ENCODE measurements around the gene GPHN. TPM values are rescaled to one million over a fixed set of nuclear protein-coding genes. Genes with fewer than 3 reads are reported as not detected.

GPHN gene
- total RNA-seq, 1 donor, result 8.3 TPM

DNA sequence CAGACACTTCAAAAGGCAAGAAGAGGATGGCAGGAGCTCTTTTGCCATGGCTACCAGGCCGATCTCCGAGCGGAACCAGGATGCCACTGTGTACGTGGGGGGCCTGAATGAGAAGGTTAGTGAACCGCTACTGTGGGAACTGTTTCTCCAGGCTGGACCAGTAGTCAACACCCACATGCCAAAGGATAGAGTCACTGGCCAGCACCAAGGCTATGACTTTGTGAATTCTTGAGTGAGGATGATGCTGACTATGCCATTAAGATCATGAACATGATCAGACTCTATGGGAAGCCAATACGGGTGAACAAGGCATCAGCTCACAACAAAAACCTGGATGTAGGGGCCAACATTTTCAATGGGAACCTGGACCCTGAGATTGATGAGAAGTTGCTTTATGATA, 691.1 kb downstream of the GPHN start:
- peak; percentile 19 for DNase-seq (ENCODE audit: insufficient read length, low spot score, missing footprints)
- TF ChIP-seq, protein P1, sequence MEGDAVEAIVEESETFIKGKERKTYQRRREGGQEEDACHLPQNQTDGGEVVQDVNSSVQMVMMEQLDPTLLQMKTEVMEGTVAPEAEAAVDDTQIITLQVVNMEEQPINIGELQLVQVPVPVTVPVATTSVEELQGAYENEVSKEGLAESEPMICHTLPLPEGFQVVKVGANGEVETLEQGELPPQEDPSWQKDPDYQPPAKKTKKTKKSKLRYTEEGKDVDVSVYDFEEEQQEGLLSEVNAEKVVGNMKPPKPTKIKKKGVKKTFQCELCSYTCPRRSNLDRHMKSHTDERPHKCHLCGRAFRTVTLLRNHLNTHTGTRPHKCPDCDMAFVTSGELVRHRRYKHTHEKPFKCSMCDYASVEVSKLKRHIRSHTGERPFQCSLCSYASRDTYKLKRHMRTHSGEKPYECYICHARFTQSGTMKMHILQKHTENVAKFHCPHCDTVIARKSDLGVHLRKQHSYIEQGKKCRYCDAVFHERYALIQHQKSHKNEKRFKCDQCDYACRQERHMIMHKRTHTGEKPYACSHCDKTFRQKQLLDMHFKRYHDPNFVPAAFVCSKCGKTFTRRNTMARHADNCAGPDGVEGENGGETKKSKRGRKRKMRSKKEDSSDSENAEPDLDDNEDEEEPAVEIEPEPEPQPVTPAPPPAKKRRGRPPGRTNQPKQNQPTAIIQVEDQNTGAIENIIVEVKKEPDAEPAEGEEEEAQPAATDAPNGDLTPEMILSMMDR (IDR thresholded peaks at IDR 0.05; ENCODE audit: extremely low read depth, low read depth, low read length), result no peak

DNA sequence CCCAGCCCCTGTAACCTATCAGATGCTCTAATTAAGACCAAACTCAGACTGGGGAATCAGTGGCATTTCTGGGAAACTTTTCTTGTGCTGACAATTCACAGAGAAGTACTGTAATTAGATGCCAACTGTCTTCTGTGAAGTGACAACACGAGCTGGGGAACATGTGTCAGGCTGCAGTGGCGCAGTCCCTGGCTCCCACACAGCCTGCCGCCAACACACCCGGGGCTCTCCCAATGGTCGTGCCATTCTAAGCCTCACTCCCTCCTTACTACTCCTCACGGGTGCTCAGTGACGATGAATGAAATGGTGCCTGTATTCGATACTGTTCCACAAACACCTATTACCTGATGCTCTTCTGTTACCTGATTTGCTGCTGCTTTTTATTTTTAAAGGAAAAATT, 699.9 kb downstream of the GPHN start:
- no peak overlapping the region for H3K4me3 ChIP-seq (ENCODE audit: insufficient read depth, low read length)
- TF ChIP-seq, protein P1 (IDR thresholded peaks at IDR 0.05; ENCODE audit: extremely low read depth, low read depth, low read length), result no peak
- no peaks in the 10 kb centered on the region for H3K9me3 ChIP-seq (ENCODE audit: low read depth, low read length)

More for the DNA sequence above, 691.1 kb downstream of the GPHN start:
- Histone ChIP-seq H3K4me1 (ENCODE audit: insufficient read depth, low read length) (no peaks in the 10 kb centered on the region), H3K9me3 (ENCODE audit: low read depth, low read length) (no peaks in the 10 kb centered on the region), H3K4me2 (ENCODE audit: insufficient read depth, low read length) (no peak overlapping the region), H4K20me1 (ENCODE audit: insufficient read depth, low read length) (no peaks in the 10 kb centered on the region), H3K36me3 (ENCODE audit: insufficient read depth, low read length) (no peaks in the 10 kb centered on the region), H2AFZ (ENCODE audit: low read length) (no peak overlapping the region), H3K4me3 (ENCODE audit: insufficient read depth, low read length) (no peak overlapping the region), H3K79me2 (ENCODE audit: insufficient read depth, low read length) (no peaks in the 10 kb centered on the region), H3K27me3 (ENCODE audit: insufficient read depth, low read length) (no peaks in the 10 kb centered on the region), H3K27ac (ENCODE audit: low read depth, low read length) (no peak overlapping the region)

DNA sequence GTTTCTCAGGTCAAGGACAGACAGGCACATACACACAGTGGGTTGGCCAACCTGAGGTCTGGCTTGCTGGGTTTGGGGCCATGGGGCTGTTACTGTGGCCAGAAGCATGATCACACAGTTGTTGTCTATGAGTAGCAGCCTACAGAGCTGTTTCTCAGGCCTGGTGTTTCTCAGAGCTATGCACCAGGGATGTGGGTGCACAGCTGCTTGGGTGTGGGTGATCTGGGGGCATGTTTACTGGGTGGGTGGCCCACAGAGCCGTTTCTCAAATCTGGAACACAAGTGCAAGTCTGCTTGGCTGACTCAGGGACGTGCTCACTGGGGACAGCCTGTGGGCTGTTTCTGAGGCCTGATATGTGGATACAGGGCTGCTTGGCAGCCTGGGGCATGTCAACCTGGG, 710.2 kb downstream of the GPHN start:
- Histone ChIP-seq H3K4me3 (ENCODE audit: insufficient read depth, low read length) (no peak overlapping the region), H3K36me3 (ENCODE audit: insufficient read depth, low read length) (no peaks in the 10 kb centered on the region), H2AFZ (ENCODE audit: low read length) (no peak overlapping the region), H4K20me1 (ENCODE audit: insufficient read depth, low read length) (no peaks in the 10 kb centered on the region), H3K4me2 (ENCODE audit: insufficient read depth, low read length) (no peak overlapping the region), H3K27ac (ENCODE audit: low read depth, low read length) (no peak overlapping the region), H3K27me3 (ENCODE audit: insufficient read depth, low read length) (no peaks in the 10 kb centered on the region), H3K9me3 (ENCODE audit: low read depth, low read length) (no peaks in the 10 kb centered on the region), H3K4me1 (ENCODE audit: insufficient read depth, low read length) (peaks cover 11% of the 10 kb centered on the region), H3K79me2 (ENCODE audit: insufficient read depth, low read length) (no peaks in the 10 kb centered on the region)
- TF ChIP-seq, protein P1 (IDR thresholded peaks at IDR 0.05; ENCODE audit: extremely low read depth, low read depth, low read length), result no peak
- DNase-seq (ENCODE audit: insufficient read length, low spot score, missing footprints), result no peak

More for the DNA sequence above, 699.9 kb downstream of the GPHN start:
- no peak for DNase-seq (ENCODE audit: insufficient read length, low spot score, missing footprints)
- Histone ChIP-seq H4K20me1 (ENCODE audit: insufficient read depth, low read length) (no peaks in the 10 kb centered on the region), H3K4me2 (ENCODE audit: insufficient read depth, low read length) (no peak overlapping the region), H3K27ac (ENCODE audit: low read depth, low read length) (no peak overlapping the region), H3K27me3 (ENCODE audit: insufficient read depth, low read length) (no peaks in the 10 kb centered on the region), H3K36me3 (ENCODE audit: insufficient read depth, low read length) (no peaks in the 10 kb centered on the region), H2AFZ (ENCODE audit: low read length) (no peak overlapping the region), H3K4me1 (ENCODE audit: insufficient read depth, low read length) (no peaks in the 10 kb centered on the region), H3K79me2 (ENCODE audit: insufficient read depth, low read length) (no peaks in the 10 kb centered on the region)

DNA sequence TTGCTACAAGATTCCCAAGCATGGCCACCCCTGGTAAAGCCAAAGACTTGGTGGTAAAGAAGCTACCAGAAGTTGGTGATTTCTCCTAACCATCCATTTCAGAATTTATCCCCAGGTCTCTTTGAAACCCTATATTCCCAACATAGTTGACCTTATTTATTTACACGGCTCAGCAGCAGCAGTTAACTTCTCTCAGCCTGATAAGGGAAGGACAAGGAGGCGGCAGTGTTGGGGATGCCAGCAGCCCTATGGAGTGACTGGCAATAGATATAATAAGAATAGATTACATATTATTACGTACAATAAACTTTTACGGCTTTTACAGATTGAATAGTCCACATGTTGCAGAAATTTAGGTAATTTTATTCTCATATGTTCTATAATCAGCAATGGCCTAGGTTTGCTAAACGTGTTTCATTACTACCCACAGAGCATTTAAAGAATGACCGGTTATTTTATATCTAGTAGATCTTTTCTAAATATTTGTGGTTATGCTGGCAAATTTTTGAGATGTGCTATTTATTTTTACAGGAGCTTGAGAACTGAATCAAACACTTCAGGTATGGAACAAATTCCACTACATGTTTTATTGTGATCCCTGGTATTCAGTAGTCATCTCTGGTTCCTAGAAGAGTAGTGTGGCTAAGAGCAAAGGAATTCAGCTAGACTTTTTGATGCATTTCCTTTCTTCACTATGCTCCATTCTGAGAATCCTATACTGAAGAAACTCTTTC, 713.5 kb downstream of the GPHN start:
- Histone ChIP-seq H3K4me1 (ENCODE audit: insufficient read depth, low read length) (peaks cover 11% of the 10 kb centered on the region), H3K9me3 (ENCODE audit: low read depth, low read length) (no peaks in the 10 kb centered on the region), H4K20me1 (ENCODE audit: insufficient read depth, low read length) (no peaks in the 10 kb centered on the region), H3K27me3 (ENCODE audit: insufficient read depth, low read length) (no peaks in the 10 kb centered on the region), H3K4me3 (ENCODE audit: insufficient read depth, low read length) (no peak overlapping the region), H3K79me2 (ENCODE audit: insufficient read depth, low read length) (no peaks in the 10 kb centered on the region), H3K36me3 (ENCODE audit: insufficient read depth, low read length) (no peaks in the 10 kb centered on the region), H2AFZ (ENCODE audit: low read length) (no peak overlapping the region), H3K4me2 (ENCODE audit: insufficient read depth, low read length) (peak overlapping the region; percentile 20), H3K27ac (ENCODE audit: low read depth, low read length) (peak overlapping the region; percentile 4)
- DNase-seq (ENCODE audit: insufficient read length, low spot score, missing footprints), result peak; percentile 73
- TF ChIP-seq, protein P1 (IDR thresholded peaks at IDR 0.05; ENCODE audit: extremely low read depth, low read depth, low read length), result no peak
